NCI-H2029 treated with DMSO at 0.1 percent for 48 hours (cell line): Measurements from ENCODE around the gene KIFC3.
A peak's percentile ranks its signal among the peaks of the same experiment; 100 is the strongest.
"Not testable (repeated sequence)": the region's sequence is repeated elsewhere in the genome, so short reads cannot be mapped to it uniquely, and the experiment has no call there.

Experiments
- DNase-seq: peaks from one replicate; lab custom pipeline; 2025; lab: John Stamatoyannopoulos, UW

Gene KIFC3

DNA sequence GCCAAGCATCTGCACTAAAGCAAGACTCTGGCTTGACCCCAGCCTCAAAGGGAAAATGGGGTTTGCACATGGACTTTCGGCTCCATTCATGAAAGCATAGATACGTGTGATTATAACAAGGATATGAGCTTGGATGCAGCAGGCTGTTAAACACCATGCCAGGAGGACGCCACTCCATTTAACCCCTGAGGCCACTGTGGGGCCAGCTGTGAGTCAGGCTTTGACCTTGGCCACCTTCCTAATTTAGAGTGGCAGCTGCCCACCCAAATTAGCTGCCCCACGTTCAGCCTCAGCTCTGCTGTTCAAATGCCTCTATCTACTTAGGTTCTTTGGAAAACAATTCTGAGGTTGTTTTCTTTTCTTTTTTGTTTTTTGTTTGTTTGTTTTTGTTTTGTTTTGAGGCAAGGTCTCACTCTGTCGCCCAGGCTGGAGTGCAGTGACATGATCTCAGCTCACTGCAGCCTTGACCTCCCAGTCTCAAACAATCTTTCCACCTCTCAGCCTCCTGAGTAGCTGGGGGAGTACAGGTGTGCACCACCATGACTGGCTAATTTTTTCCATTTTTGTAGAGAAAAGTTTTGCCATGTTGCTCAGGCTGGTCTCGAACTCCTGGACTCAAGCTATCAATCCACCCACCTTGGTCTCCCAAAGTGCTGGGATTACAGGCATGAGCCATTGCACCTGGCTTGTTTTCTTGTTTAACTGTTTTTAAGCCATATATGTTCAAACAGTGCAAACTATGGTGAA, 23.2 kb upstream of the KIFC3 start:
- DNase-seq, result no peak

GRCh38 chr16:57824888-57825287, 22.6 kb upstream of the KIFC3 start:
- DNase-seq, result peak; percentile 32

- DNase-seq, result no peak
Measured at GRCh38 chr16:57823836-57824235, 21.5 kb upstream of the KIFC3 start.

- DNase-seq, result no peak
Measured at GRCh38 chr16:57822856-57823255, 20.6 kb upstream of the KIFC3 start.

DNA sequence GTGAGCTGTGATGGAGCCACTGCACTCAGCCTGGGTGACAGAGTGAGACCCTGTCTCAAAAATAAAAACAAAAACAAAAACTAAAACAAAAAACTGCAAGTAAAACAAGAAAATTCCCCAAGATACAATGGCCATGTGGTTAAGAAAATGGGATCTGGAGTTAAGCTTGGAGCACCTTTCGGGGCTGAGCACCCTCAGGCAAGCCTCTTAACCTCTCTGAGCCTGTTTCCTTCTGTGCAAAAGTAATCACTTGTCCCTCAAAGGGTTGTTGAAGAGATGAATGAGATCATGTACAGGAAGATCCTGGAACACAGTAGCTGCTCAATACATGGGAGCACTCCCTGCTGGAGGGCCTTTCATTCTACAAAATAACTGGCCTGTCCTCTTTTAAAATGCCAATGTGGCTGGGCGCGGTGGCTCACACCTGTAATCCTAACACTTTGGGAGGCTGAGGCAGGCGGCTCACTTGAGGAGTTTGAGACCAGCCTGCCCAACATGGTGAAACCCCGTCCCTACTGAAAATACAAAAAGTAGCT, 19.8 kb upstream of the KIFC3 start:
- DNase-seq, result no peak

- no peak for DNase-seq
Measured at GRCh38 chr16:57821149-57821971, 19.1 kb upstream of the KIFC3 start.

- DNase-seq, result peak; percentile 74
Measured at GRCh38 chr16:57818377-57819064, 16.2 kb upstream of the KIFC3 start.

DNA sequence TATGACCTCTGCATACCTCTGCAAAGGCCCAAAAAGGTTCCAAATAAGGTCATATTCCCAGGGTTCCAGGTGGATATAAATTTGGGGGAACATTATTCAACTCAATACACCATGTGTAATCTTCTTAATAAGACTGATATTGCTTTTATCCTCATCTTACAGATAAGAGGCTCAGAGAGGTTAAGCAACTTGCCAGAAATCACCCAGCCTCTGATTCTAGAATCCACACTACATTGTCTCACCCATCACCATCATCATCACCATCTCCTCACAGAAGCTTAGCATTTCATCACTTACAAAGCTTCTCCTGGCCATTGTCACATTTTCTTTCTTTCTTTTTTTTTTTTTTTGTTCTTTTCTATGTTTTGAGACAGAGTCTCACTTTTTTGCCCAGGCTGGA, 15.4 kb upstream of the KIFC3 start:
- no peak for DNase-seq

DNA sequence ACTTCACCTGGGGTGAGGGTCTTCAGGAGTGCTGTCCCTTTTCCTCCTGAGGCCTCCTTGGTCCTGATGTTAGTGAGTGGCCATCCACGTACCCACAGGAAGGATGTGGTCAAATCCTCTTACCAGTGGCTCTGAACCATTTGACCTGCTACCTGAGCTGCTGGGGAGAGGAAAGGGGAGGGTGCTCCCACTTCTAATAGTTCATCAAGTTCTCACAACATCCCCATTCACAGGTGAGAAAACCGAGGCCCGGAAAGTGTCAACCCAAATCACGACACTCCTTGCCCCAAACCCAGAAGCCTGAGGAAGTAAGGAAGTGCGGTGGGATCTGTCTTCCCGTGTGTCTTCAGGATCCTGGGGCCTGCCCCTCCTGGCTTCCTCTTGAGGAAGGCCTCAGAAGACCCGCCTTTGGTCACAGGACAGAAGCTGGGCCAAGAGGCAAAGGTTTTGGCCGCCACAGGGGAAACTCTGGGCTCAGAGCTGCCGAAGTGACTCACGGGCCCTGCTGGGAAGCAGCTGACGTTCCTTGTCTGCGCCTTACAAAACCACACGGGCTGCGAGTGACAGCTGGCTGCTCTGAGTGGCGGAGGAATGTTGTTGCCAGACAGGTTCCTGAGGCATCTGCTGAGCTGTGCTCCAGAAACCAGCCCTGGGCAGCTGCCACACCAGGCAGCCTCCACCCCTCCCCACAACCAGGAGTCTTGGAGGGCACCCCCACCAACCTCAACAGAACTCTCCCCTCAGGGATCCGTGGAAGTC, 13.9 kb upstream of the KIFC3 start:
- no peak for DNase-seq

- no peak for DNase-seq
Measured at GRCh38 chr16:57814896-57815295, 12.6 kb upstream of the KIFC3 start.

DNA sequence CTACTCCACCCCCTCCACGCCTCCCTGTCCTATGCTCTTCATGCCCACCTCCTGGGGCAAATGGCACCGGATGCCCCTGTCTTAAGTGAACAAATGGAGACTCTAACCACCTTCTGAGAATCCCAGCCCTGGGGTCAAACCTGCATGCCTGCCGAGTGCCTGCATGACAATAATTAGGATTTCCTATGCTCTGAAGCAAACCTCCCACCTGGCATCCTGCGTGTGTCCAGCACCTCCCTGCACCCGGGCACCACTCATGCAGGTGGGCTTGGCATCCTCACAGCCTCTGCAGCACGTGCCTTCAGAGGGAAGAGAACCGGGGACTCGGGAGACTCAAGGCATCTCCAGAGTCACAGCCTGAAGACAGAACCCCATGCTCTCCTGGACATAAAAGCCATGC, 11.2 kb upstream of the KIFC3 start:
- no peak for DNase-seq

- DNase-seq, result not testable (repeated sequence)
Measured at GRCh38 chr16:57811340-57811739, 9.0 kb upstream of the KIFC3 start.

- no peak for DNase-seq
Measured at GRCh38 chr16:57810197-57811031, 8.1 kb upstream of the KIFC3 start.

DNA sequence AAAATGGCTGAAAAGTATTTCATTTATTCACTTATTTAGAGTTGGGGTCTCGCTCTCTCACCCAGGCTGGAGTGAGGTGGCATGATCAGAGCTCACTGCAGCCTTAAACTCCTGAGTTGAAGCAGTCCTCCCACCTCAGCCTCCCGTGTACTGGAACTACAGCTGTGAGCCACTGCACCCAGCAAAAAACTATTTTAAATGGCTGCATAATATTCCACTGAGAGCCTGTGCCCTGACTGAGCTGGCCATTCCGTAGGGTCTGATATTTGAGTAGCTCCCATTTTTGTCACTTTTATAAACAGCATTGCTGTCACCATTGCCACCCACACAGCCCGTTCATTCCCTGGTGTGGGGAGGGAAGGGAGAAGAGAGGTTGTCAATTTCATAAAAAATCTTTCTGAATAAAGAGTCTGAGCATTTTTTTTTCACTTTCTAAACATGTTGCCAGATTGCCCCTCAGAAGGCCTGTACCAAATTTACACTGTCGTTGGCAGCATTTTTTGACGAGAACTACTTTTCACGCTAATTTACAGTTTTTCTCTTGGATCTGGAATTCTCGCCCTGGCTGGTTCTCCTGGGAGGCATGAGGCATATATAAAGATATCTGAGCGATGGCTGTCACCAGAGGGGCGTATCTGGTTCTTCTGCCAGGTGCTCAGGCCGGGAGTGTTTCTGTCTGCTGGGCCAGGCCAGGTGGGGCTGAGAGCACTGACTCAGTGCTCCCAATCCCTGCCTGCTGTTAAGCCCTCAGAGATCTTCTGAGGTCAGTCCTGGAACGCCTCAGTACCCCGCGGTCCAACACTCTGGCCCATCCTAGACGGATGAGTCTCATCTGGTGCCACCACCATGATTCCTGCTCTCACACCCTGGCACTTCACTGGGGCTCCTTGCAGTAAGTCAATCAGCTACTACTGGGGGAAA, 7.2 kb upstream of the KIFC3 start:
- DNase-seq, result no peak

DNA sequence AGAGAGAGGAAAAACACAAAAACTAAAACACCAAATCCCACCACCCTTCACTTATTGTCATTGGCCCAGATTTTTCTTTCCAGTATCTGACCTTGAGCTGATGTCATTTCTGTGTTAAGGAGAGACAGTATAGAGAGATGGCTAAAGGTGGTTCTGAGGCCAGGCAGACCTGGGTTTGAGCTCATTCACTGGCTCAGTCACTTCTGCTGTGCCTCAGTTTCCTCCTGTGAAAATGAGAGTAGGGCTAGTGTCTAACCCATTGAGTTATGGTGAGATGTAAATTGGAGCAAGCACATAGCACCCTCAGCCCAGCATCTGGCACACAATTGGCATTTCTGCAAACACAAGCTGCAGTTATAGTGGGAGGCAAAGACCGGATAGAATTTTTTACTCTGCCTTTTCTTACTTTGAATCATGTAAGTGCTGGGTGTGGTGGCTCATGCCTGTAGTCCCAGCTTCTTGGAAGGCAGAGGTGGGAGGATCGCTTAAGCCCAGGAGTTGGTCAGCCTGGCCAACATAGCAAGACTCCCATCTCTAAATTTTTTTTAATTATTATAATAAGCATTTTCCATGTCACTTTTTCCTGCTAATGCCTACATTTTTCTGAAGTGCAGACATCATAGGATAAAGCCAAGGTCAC, 6.4 kb upstream of the KIFC3 start:
- no peak for DNase-seq

DNA sequence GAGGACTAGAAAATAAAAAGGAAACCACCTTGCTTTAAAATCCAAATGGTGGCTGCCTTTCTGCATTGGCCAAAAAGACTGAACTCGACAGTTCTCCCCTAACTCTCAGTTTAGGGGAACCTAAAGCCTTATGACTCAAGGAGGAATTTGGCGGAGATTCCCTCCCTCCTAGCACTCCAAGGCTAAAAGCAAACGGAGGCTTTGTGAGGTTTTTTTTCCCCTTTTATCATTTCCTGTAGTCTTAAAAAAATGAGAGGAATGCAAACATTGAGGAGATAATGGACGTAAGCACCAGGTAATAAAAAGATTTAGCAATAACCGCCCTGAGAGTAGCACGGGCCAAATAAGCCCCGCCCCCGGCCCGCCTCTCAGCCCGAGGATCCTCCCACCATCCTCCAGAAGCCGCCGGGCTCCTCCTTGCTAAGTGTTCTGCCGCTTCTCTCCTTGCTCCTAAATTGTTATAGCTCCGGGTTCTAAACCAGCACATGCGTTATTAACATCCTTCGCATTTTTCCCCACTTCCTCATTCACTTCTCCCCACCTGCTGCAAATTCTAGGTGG, 5.8 kb upstream of the KIFC3 start:
- peak; percentile 54 for DNase-seq

DNA sequence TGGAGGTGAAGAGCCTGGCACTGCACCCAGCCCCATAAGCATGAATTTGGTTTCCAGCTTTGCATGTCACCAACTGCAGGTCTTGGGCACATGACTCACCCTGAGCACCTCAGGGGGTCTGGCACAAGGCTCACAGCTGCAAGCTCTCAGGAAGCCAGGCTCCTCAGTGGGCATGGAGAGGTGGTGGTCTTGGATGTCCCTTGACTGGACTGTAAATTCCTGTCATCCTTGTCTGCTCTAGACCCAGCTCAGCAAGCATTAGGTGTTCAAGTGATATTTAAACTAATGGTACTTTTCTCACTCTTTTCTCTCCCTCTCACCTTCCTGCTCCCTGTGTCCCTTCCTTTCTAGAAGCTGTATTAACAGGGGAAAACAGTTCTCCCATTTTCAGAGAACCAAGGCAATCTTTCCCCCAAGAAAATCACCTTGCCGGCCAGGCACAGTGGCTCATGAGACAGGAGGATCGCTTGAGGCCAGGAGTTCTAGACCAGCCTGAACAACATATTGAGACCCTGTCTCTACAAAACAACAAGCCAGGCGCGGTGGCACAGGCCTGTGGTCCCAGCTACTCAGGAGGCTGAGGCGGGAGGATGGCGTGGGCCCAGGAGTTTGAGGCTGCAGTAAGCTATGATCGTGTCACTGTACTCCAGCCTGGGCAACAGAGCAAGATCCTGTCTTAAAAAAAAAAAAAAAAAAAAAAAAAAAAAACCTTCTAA, 5.1 kb upstream of the KIFC3 start:
- DNase-seq, result no peak

- DNase-seq, result no peak
Measured at GRCh38 chr16:57805176-57805575, 2.9 kb upstream of the KIFC3 start.
